HG03469 (cell line): ENCODE measurements around the gene DDX47.
"Not testable (repeated sequence)": the region's sequence is repeated elsewhere in the genome, so short reads cannot be mapped to it uniquely, and the experiment has no call there.

ENCODE experiments used
- ATAC-seq: cut with Tn5 transposase; IDR thresholded peaks from one replicate; pipeline ENCODE4 v1.9.1; 2021; ENCODE audit warnings: mild to moderate bottlenecking, moderate library complexity, moderate number of reproducible peaks; ENCODE audit not compliant: unreplicated experiment

Gene DDX47

DNA sequence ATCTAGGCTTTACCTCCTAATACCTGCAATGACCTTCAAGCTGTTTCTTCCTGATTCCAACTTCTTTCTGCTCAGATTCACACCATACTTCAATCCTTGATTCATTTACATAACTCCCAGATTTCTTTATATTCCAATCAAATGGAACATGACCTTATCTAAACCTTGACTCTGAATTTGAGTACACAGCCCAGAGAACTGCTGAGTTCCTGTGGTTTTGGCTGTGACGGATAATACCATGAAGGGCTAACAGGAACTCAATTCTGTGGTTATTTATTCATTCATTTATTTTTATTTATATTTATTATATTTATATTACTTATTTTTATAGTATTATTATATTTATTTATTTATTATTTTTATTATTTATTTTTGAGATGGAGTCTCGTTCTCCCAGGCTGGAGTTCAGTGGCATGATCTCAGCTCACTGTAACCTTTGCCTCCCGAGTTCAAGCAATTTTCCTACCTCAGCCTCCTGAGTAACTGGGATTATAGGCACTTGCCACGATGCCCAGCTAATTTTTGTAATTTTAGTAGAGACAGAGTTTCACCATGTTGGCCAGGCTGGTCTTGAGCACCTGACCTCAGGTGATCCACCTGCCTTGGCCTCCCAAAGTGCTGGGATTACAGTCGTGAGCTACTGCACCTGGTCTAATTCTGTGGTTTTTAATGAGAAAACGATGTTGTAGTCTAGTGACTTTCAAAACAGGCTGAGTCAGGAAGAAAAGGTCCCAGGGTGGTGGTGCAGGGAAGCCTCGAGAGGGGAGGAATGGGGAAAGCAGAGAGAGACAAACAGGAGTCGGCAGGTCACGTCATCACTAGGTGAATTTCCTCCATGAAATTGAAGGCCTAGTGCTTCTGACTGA is 16.0 kb upstream of the DDX47 start:
- ATAC-seq: no peak

DNA sequence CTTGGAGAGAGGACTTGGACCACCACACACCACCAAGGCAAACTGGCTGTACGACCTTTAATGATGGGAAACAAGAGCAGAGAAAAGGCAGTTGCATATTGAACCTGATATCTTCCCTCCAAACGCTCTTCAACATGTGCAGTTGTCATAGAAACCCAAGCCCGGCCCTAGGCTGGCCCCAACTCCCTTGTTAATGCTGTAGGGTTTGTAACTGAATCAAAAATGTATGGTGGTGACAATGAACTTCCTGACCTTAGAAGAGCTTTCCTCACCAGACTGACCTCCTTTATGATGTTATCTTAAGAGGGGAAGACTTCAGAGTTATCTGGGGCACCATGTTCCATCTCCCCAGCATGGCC is 15.4 kb upstream of the DDX47 start:
- no peak for ATAC-seq

- ATAC-seq: no peak
Measured at GRCh38 chr12:12798480-12798879, 14.7 kb upstream of the DDX47 start.

GRCh38 chr12:12799163-12799920 is 13.8 kb upstream of the DDX47 start:
- no peak for ATAC-seq

DNA sequence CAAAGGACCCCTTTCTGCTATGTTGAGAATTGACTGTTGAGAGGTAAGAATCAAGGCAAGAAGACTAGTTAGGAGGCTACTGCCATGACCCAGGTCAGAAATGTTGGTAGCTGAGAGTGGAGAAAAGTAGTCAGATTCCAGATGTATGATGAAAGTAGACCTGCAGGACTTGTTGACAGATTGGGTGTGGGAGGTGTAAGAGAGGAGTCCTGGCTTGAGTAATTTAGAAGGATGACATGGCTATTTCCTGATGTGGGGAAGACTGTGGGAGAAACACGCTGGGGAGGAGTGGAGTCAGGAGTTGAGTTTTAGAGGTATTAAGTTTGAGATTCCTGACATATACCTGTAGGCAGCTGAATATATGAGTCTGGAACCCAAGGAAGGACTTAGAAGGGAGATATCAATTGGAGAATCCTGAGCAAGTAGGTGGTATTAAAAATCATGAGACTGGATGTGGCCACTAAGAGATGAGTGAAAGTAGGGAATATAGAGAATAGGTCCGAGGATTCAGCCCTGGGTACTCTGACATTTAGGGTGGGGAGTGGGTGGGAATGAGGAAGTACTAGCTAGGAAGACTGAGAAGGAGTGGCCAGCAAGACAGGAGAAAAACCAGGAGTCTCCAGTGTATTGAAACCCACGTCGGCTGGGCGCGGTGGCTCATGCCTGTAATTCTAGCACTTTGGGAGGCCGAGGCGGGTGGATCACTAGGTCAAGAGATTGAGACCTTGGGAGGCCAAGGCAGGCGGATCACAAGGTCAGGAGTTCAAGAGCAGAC is 12.6 kb upstream of the DDX47 start:
- ATAC-seq: no peak

- not testable (repeated sequence) for ATAC-seq
Measured at GRCh38 chr12:12801656-12802055, 11.5 kb upstream of the DDX47 start.

GRCh38 chr12:12803186-12803585 is 10.0 kb upstream of the DDX47 start:
- peak; percentile 83 for ATAC-seq

GRCh38 chr12:12804011-12804410 is 9.1 kb upstream of the DDX47 start:
- no peak for ATAC-seq

DNA sequence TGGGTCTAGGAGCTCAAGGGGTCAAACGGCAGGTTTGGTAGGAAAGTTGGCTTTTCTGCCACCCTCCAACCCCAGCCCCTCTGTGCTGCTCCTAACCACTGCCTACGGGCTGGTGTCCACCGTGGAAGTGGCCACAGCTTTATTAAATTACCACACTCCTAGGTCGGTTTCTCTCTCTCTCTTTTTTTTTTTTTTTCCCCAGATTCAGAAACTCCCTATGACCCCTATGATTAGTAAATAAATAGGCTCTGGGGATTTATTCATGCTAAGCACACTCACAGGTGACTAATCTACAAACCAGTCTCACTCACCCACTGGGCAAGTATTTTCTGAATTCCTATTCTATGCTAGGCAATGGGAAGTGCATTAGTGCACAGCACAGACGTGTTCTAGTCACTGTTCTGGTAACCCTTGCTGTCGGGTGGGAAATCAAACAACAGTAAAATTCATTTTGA is 8.7 kb upstream of the DDX47 start:
- no peak for ATAC-seq

- ATAC-seq: no peak
Measured at GRCh38 chr12:12806784-12807516, 6.2 kb upstream of the DDX47 start.

DNA sequence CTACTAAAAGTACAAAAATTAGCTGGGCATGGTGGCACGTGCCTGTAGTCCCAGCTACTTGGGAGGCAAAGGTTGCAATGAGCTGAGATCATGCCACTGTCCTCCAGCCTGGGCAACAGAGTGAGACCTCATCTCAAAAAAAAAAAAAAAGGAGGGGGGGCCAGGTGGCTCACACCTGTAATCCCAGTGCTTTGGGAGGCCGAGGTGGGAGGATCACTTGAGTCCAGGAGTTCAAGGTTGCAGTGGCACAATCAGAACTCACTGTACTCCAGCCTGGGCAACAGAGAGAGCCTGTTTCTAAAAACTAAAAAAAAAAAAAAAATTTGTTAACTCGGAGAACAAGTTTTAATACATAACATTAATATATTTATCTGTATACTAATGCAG is 5.6 kb upstream of the DDX47 start:
- ATAC-seq: not testable (repeated sequence)

DNA sequence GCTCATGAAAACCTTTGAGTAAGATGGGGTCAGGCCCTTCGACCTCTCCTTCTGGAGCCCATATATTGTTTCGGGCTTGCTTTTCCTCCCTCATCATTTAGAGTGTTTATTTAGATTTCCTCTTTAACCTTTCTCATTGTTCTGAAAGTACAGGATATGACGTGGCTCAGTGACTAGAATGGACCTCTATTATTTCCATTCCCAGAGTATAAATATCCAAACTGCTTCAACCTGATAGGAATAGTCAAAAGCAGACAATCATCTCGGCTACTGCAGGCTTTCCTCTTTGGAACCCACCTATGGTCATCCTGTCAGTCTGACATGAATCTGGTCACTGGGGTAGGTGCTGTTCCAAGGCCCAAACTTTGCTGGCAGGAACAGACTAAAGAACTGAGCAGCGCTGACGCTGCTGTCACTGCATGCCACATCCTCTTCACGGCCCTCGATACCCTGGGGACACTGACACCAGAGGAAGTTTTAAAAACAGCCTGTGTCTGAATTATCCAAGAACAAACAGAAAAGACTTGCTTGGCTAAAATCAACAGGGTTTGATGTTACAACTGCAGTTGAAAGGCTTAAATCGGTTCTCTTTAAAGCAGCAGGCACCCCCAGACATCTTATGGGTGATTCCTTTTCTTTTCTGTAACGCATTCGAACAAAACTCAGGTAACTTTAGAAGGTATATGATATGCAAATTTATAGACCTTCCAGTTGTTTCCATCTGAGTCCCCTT is 5.0 kb upstream of the DDX47 start:
- peak; percentile 51 for ATAC-seq

DNA sequence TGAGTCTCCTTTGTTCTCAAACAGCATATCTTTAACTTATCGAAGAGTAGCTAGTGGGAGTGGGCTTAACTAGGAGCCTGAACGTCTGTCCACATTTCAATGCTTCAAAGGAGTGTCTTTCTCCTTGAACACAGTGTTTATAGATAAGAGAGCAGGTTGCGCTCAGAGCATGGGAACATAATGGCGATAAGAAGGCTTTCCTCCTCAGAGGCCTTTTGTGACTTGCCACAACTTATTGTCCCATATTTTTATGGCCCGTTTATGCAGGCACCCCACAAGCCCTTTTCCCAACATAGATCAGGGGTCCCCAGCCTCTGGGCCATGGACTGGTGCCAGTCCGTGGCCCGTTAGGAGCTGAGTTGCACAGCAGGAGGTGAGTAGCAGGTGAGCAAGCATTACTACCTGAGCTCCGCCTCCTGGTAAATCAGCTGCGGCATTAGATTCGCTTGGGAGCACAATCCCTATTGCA is 2.6 kb upstream of the DDX47 start:
- ATAC-seq: no peak

DNA sequence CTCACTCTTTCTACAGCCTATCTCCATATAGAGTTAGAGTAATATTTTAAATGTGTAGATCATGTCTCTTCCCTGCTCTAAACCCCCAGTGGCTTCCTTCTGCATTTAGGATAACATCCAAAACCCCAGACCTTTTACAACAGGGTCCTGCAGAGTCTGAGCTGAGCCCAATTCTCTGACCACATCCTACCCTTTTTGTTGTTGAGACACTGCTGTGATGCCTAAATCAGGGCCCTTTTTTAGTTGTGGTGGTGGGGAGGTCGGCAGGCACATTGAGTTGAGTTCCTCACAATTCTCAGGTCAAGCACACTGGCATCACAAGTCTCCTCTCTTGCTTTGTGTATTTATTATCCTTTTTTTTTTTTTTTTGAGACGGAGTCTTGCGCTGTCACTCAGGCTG is 1.8 kb upstream of the DDX47 start:
- no peak for ATAC-seq

DNA sequence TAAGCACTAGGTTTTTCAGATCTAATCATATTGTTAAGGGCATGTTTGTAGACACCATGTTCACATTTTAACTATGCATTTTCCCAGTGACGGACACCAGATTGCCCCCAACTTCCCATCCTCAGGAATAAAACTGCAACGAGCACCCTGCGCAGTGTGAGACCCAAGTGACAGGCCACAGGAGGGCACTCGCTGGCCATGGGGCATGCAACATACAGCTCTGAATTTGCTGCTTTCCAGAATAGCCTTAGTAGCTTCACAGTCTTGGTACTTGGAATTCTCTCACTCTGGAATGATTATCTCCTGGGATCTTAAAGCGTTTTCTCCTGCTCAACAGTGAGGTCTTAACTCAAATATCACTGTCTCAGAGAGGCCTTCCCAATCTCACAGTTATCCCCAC is 972 bp upstream of the DDX47 start:
- ATAC-seq: no peak

DNA sequence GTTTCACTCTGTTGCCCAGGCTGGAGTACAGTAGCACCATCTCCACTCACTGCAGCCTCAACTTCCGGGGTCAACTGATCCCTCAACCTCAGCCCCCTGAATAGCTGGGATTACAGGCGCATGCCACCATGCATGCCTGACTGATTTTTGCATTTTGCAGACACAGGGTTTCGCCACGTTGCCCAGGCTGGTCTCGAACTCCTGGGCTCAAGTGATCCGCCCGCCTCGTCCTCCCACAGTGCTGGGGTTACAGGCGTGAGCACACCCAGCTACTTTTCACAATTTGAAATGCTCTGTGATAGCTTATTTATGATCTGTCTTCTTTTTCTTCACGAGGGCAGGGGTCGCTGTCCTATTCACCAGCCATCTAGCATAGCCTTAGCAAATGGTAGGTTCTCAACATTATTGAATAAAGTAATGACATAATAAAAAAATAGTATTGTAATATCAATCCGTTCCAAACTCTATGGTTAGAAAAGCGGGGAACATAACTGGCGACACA is 477 bp upstream of the DDX47 start:
- ATAC-seq: no peak

- no peak for ATAC-seq
Measured at GRCh38 chr12:12817616-12818015, 4.5 kb downstream of the DDX47 start.

DNA sequence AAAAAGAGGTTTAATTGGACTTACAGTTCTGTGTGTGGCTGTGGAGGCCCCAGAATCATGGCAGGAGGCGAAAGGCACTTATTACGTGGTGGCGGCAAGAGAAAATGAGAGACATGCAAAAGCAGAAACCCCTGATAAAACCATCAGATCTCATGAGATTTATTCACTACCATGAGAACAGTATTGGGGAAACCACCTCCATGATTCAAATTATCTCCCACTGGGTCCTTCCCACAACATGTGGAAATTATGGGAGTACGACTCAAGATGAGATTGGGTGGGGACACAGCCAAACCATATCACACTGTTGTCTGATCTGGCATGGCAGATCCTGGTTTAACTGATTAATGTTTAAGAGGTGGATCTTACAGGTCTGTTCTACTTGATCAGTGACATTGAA is 5.6 kb downstream of the DDX47 start:
- no peak for ATAC-seq

- no peak for ATAC-seq
Measured at GRCh38 chr12:12819221-12819620, 6.1 kb downstream of the DDX47 start.
